Measurements from ENCODE around the gene STARD8.

The STARD8 gene

GRCh38 chrX:68660746-68661145, 13.3 kb downstream of the STARD8 start:
- H3K27ac ChIP-seq, result no peak overlapping the region
- no peak for TF ChIP-seq CTCF (conservative IDR thresholded peaks at IDR 0.05)

GRCh38 chrX:68665502-68665901, 18.0 kb downstream of the STARD8 start:
- TF ChIP-seq CTCF (conservative IDR thresholded peaks at IDR 0.05), result no peak
- H3K27ac ChIP-seq, result no peak overlapping the region

- no peak for TF ChIP-seq CTCF (conservative IDR thresholded peaks at IDR 0.05)
- no peak overlapping the region for H3K27ac ChIP-seq
Measured at GRCh38 chrX:68666580-68666979, 19.1 kb downstream of the STARD8 start.

GRCh38 chrX:68669094-68669860, 21.8 kb downstream of the STARD8 start:
- no peak for TF ChIP-seq CTCF (conservative IDR thresholded peaks at IDR 0.05)
- no peak overlapping the region for H3K27ac ChIP-seq

DNA sequence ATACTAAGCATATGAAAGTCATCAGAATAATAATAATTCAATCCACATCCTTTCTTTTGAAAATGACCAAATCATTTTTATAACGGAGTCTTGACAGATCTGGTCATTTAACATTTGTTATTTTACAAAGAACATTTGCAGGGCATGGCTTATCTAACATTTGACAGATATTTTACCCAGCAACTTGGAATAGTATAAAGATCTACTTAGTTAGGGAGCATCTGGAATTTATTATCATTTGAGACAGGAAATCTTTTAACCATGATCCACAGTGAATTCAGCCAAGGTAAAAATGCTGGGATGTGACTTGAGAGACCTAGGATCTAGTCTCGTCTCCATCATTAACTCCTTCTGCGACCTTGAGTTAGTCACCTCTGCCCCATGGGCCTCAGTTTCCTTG, 22.4 kb downstream of the STARD8 start:
- no peak for TF ChIP-seq CTCF (conservative IDR thresholded peaks at IDR 0.05)

GRCh38 chrX:68671221-68671620, 23.8 kb downstream of the STARD8 start:
- no peak overlapping the region for H3K27ac ChIP-seq
- no peak for TF ChIP-seq CTCF (conservative IDR thresholded peaks at IDR 0.05)

More for the DNA sequence above, 22.4 kb downstream of the STARD8 start:
- no peak overlapping the region for H3K27ac ChIP-seq

DNA sequence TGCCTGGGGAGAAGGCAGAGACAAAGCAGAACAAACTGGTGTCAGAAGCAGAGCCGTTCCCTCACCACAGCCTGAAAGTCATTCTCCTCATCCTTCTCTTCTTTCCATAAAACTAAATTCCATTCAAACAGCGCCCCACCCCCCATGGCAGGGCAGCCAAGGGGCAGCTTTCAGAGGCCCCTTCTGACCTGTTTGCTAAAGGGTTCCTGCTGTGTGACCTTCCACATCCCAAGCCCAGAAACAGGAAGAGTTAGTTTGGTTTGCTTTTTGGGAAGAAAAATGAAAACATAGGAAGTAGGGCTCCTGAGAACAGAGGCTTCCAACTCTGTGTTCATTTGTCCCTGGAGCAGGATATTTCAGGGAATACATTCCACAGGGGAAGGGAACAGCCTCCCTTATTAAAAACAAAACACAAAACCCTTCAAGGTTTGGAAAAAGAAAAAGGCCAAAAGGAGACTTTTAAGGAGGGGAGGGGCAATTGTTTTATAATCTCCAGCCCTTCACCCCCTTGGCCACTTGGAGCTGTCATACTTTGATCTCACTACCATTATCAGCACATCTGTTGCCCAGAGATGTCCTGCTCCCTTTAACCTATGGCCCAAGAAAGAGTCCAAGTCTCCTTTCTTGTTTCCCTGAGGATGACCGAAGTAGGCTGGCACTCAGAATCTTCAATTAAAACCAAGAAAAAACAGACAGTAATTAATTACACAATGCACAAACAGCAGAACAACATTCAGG, 25.3 kb downstream of the STARD8 start:
- no peak overlapping the region for H3K27ac ChIP-seq
- no peak for TF ChIP-seq CTCF (conservative IDR thresholded peaks at IDR 0.05)

All from VCaP (cell line).